ENCODE results near the gene KCNK1.

DNA sequence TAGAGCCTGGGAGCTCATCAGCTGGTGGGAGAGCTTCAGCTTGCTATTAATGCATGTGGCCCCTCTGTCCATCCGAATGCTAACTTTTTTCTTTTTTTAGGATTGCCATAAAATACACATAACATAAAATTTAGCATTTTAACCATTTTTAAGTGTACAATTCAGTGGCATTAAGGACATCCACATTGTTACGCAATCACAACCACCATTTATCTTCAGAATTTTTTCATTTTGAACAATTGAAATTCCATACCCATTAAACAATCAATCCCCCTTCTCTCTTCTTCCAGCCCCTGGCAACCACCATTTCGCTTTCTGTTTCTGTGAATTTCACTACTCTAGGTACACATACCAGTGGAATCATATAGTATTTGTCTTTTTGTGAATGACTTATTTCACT, 4.9 kb upstream of the KCNK1 start:
- TF ChIP-seq, protein P1, sequence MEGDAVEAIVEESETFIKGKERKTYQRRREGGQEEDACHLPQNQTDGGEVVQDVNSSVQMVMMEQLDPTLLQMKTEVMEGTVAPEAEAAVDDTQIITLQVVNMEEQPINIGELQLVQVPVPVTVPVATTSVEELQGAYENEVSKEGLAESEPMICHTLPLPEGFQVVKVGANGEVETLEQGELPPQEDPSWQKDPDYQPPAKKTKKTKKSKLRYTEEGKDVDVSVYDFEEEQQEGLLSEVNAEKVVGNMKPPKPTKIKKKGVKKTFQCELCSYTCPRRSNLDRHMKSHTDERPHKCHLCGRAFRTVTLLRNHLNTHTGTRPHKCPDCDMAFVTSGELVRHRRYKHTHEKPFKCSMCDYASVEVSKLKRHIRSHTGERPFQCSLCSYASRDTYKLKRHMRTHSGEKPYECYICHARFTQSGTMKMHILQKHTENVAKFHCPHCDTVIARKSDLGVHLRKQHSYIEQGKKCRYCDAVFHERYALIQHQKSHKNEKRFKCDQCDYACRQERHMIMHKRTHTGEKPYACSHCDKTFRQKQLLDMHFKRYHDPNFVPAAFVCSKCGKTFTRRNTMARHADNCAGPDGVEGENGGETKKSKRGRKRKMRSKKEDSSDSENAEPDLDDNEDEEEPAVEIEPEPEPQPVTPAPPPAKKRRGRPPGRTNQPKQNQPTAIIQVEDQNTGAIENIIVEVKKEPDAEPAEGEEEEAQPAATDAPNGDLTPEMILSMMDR (conservative IDR thresholded peaks at IDR 0.05; ENCODE audit: low read depth, low read length), result no peak
- TF ChIP-seq EZH2phosphoT487 (IDR thresholded peaks at IDR 0.05; ENCODE audit: borderline replicate concordance, low read length) (no peak), EZH2 (IDR thresholded peaks at IDR 0.05; ENCODE audit: low read length, unreplicated experiment) (no peak)

All from PC-3 (cell line).